ENCODE results near the gene KHDRBS1.

GRCh38 chr1:32091591-32091990 is 77.9 kb downstream of the KHDRBS1 start:
- TF ChIP-seq ZBTB43 (CRISPR knock-in tag; conservative IDR thresholded peaks at IDR 0.05): no peak
- TF ChIP-seq ZNF367 (CRISPR knock-in tag; IDR thresholded peaks at IDR 0.05; ENCODE audit: borderline replicate concordance): no peak
- no peak for TF ChIP-seq ZNF274 (CRISPR knock-in tag; IDR thresholded peaks at IDR 0.05)
- no peak for TF ChIP-seq POLR2A (IDR thresholded peaks at IDR 0.05; ENCODE audit: insufficient read depth in 1 of 2, low read depth in 2 of 2, low read length in 2 of 2)
- no peak for TF ChIP-seq ZNF317 (CRISPR knock-in tag; IDR thresholded peaks at IDR 0.05)
